GM21737 (cell line): ENCODE data around the gene XRCC5.

Experiments
- ATAC-seq: cut with Tn5 transposase; IDR thresholded peaks from one replicate; pipeline ENCODE4 v1.9.1; 2021; ENCODE audit warnings: mild to moderate bottlenecking, moderate library complexity; ENCODE audit not compliant: unreplicated experiment

The XRCC5 gene

GRCh38 chr2:216083464-216084281 is 25.5 kb upstream of the XRCC5 start:
- no peak for ATAC-seq

DNA sequence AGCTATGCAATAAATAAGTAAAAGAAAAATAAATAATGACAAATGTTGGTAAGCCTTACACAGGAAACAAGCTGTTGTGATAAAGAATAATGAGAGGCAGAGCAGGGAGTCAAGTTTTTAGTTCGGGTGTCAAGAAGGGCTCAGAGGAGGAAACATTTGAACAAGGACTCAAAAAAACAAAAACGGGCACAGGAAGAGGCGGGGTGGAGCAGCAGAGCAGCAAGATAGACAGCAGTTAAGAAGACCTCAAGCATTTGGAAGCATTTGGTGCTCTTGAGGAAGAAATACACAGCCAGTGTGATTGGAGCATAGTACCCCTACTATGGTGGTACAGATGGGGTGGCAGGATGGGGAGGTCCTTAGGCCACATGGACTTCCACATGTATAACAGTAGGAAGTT is 24.6 kb upstream of the XRCC5 start:
- ATAC-seq = no peak

- ATAC-seq = no peak
Measured at GRCh38 chr2:216086207-216086893, 22.8 kb upstream of the XRCC5 start.

GRCh38 chr2:216090369-216090786 is 18.8 kb upstream of the XRCC5 start:
- no peak for ATAC-seq

DNA sequence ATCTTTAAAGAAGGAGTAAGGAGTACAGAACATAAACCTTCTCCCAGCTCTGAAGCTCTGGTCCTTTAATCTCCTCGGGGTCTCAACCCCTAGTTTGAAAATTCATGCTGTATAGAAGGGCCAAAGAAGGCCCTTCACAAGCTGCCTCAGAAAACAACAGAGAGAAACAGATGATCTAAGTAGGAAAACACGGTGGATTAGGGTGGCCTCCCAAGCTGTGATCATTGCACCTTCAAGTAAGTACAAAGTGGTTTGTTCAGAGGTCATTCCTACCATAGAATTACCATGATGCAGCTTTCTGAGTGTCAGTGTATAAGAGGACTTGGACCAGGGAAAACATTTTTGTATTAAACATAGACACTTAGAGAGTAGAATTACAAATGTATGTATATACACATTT is 16.5 kb upstream of the XRCC5 start:
- ATAC-seq = no peak

DNA sequence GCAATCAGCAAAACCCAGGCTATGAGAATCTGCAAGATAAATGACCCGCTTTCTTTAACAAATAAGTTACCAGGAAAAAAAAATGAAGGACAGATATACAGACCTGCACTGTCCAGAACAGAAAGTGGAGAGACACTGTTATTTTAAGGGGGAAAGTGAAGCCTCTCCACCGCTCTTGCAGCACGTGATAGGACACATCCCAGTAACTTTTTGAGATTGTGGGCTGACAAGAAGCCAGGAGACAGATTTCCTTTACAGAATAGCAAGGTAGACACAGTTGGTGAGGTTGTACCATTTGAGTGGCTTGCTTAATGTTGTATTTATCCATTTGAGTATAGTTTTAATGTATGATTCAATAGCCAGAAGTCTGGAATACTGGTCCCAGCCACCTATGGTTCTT is 14.4 kb upstream of the XRCC5 start:
- ATAC-seq = no peak

DNA sequence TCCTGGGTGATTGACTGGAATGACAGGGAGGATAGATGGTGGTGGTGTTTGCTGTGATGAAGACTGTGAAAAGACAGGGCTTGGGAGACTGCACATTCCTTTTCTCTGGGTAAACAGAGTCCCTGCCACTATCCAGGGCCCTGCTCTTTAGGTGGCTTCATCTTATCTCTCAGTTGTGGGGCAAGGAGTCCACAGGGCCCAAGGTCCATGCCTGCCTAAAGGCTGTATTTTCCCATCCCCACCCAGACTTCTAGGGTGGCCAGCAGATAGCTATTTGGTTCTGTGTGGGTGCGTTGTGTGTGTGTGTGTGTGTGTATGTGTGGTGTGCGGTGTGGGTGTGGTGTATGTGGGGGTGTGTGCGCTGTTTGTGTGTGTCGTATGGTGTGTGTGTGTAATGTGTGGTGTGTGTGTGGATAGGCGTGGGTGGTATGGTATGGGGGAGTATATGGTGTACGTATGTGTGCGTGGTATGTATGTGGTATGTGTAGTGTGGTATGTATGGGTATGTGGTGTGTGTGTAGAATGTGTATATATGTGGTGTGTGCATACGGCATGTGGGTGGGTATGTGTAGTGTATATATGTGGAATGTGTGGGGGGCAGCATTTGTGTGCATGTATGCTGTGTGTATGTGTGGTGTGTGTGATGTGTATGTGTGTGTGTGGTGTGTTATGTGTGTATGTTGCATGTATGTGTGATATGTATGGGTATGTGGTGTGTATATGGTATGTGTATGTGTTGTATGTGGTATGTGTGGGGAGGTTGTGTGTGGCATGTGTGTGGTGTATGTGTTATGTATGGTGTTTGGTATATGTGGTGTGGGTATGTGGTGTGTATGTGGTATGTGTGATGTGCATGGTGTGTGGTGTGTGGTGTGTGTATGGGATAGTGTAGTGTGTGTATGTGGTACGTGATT is 10.5 kb upstream of the XRCC5 start:
- no peak for ATAC-seq

GRCh38 chr2:216101109-216101508 is 8.0 kb upstream of the XRCC5 start:
- no peak for ATAC-seq

DNA sequence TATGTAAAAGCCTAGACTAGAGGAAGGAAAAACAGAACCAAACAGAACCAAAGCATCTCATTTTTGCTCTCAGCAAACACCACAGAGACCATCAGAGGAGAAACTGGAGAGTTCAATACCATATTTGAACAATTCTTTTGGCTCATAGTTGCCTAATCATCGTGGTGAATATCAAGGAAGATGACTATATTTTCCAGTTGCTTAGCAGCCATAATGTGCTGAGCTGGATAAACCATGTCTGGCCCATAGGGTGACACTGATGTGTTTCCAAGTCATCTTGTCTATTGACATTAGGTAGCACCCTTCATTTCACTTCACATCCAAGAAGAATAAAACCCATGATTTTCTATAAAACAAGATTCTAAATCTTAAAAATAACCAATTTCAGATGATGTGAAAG is 5.9 kb upstream of the XRCC5 start:
- ATAC-seq = no peak

- no peak for ATAC-seq
Measured at GRCh38 chr2:216104691-216105090, 4.5 kb upstream of the XRCC5 start.

- ATAC-seq = no peak
Measured at GRCh38 chr2:216107320-216107719, 1.8 kb upstream of the XRCC5 start.

DNA sequence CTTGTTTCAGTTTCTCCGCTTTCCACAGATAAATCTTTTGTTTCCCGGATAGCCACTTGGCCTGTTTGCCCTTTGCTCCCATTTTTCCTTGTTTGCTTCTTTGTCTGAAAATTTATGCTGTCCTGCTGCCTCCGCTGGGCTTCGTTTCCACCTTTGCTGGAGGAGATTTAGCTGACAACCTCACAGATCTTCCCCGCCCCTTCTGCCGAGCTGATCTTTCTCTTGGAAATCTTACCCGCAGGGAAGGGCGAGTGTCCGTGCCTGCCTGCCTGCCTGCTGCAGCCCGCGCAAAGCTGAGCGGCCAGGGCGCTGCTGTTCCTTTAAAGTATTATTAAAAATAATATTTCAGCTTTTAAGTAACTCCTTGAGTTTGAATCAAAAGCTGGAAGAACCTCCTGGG is 1.4 kb upstream of the XRCC5 start:
- no peak for ATAC-seq

DNA sequence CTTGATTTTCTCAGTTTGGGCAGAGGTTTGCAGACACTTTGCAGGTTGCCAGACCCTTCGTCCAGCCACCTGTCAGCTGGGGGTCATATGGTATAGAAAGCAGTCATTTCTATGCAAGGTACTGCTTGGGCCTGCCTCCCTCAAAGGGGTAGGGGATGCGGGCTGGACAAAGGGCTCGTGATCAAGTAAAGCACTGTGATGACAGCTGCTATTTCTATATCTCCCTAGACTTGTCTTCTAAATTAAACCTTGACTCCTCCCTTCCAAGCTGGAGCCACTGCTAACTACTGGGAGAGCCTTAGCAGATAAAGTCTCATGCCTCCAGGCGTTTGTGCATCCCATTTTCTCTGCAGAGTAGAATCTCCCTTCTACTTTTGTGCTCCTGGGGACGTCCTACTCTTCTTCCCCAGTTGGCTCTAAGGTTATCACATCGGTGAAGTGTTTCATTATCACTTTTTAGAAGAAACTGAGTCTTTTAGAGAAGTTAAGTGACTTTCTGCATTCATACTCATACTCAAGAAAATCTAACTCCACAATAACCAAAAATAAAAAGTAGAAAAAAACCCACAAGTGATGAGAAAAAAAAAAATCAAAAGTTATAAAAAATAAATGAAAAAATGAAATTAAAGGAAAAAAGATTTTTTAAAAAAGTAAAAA is 710 bp upstream of the XRCC5 start:
- ATAC-seq = no peak

DNA sequence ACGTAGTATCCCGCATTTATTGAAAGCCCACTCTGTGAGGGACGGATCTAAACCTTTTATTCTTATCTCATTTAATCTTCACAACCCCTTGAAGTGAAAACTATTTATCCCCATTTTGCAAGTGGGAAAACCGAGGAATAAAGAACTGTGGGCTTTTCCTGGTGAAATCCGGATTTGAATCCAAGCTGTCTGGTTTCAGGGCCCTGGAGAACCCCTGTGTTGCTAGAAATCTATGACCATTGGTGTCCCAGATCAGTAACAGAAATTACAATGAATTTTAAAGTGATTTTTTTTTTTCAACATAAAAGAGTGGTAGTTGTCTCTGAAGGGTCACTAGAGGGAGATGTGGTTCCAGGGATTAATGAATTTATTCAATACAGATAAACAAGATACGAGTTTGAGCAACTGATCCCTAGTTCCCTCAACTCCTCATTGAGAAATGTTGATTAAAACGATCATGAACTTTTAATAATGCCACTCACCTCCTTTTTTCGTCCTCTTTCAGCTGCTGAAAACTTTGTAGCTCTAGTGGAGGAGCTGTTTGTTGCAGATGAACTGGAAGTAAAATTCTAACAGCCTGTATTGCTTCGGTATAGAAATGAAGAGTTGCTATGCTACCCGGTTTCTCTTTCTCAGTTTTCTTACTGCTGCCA is 940 bp downstream of the XRCC5 start:
- ATAC-seq = no peak

- no peak for ATAC-seq
Measured at GRCh38 chr2:216110620-216111019, 1.5 kb downstream of the XRCC5 start.

DNA sequence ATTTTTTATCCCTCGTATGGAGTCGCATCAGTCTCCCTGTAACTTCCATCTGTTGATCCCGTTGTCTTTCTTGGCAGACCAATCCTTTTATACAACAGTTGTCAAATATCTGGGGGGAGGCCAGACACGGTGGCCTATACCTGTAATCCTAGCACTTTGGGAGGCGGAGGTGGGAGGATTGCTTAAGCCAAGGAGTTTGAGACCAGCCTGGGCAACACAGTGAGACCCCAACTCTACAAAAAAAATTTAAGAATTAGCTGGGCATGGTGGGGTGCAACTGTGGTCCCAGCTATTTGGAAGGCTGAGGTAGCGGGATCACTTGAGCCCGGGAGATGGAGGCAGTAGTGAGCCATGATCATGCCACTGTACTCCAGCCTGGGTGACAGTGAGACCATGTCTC is 2.0 kb downstream of the XRCC5 start:
- ATAC-seq = no peak

DNA sequence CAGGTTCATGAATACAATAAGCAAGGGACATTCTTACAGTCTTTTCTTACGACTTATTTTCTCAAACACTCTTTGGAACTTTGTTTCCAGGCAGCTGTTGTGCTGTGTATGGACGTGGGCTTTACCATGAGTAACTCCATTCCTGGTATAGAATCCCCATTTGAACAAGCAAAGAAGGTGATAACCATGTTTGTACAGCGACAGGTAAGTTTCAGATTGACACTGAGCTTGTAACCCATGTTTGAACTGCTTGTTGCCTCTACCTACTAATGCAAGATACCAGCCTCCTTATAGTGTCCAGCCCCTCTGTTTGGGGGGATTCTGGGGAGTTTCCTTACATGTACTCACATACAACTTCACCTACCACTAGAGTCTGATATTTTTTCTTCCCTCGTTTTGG is 3.8 kb downstream of the XRCC5 start:
- no peak for ATAC-seq

GRCh38 chr2:216113572-216113971 is 4.4 kb downstream of the XRCC5 start:
- peak; percentile 51 for ATAC-seq

DNA sequence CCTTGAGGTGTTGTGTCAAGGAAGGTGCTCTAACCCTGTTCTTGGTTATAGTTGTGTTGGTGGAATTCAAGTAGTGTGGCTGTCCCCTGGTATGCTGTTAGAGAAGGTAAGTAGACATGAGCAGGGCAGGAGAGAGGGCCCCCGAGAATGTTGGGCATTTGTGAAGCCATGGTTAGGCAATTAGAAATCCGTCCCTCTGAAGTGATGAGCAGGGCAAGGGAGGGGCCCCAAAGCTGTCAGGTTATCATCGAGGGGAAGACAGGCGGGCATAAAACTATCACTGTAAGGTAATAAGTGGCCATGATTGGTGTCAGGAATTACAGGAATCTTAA is 5.2 kb downstream of the XRCC5 start:
- peak; percentile 0 for ATAC-seq

- peak; percentile 46 for ATAC-seq
Measured at GRCh38 chr2:216114714-216115531, 5.8 kb downstream of the XRCC5 start.
